Neural cell (in vitro differentiated cells): ENCODE measurements around the gene UPB1.

Experiments used
- EP300 ChIP-seq: fragments of 450-650 bp; conservative IDR thresholded peaks from 2 replicates; pipeline ENCODE4 v1.6.1; 2014; ENCODE audit warnings: antibody characterized with exemption, mild to moderate bottlenecking, moderate library complexity; ENCODE audit not compliant: poor library complexity, severe bottlenecking
- POLR2AphosphoS5 ChIP-seq: IDR thresholded peaks from 2 replicates; pipeline ENCODE4 v1.6.1; 2012
- RAD21 ChIP-seq: fragments of 450-650 bp; conservative IDR thresholded peaks from 2 replicates; pipeline ENCODE4 v1.6.1; 2014; ENCODE audit warnings: antibody characterized with exemption, mild to moderate bottlenecking, moderate library complexity
- TF ChIP-seq, protein P1 (sequence below): fragments of 450-650 bp; IDR thresholded peaks from 2 replicates; pipeline ENCODE4 v1.5.1; 2014; ENCODE audit warnings: antibody characterized with exemption, mild to moderate bottlenecking, moderate library complexity; ENCODE audit not compliant: poor library complexity, severe bottlenecking

DNA sequence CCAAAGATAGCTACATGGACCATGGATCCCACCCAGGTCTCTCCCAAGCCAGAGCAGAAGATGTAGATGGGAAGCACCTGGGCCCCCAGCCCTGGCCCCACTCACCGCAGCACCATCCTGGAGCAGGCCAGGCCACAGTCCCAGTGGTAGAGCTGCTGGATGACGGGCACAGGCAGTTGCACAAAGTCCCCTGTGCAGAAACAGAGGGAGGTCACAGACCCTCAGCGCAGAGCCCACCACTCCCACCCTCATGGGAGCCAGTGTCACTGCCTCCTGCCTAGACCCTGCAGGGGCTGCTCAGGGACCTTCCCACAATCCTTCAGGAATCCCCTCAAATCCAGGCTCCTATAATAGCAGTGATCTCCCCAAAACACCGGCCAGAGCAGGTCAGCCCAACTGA is 53.7 kb downstream of the UPB1 start:
- TF ChIP-seq EP300 (no peak), POLR2AphosphoS5 (no peak), RAD21 (no peak)
- TF ChIP-seq, protein P1, sequence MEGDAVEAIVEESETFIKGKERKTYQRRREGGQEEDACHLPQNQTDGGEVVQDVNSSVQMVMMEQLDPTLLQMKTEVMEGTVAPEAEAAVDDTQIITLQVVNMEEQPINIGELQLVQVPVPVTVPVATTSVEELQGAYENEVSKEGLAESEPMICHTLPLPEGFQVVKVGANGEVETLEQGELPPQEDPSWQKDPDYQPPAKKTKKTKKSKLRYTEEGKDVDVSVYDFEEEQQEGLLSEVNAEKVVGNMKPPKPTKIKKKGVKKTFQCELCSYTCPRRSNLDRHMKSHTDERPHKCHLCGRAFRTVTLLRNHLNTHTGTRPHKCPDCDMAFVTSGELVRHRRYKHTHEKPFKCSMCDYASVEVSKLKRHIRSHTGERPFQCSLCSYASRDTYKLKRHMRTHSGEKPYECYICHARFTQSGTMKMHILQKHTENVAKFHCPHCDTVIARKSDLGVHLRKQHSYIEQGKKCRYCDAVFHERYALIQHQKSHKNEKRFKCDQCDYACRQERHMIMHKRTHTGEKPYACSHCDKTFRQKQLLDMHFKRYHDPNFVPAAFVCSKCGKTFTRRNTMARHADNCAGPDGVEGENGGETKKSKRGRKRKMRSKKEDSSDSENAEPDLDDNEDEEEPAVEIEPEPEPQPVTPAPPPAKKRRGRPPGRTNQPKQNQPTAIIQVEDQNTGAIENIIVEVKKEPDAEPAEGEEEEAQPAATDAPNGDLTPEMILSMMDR, result no peak
